ENCODE measurements around the gene CSGALNACT2.

GRCh38 chr10:43173120-43173519 lies 34.9 kb downstream of the CSGALNACT2 start:
- TF ChIP-seq POLR2A (IDR thresholded peaks at IDR 0.05): no peak
- TF ChIP-seq, protein P1, sequence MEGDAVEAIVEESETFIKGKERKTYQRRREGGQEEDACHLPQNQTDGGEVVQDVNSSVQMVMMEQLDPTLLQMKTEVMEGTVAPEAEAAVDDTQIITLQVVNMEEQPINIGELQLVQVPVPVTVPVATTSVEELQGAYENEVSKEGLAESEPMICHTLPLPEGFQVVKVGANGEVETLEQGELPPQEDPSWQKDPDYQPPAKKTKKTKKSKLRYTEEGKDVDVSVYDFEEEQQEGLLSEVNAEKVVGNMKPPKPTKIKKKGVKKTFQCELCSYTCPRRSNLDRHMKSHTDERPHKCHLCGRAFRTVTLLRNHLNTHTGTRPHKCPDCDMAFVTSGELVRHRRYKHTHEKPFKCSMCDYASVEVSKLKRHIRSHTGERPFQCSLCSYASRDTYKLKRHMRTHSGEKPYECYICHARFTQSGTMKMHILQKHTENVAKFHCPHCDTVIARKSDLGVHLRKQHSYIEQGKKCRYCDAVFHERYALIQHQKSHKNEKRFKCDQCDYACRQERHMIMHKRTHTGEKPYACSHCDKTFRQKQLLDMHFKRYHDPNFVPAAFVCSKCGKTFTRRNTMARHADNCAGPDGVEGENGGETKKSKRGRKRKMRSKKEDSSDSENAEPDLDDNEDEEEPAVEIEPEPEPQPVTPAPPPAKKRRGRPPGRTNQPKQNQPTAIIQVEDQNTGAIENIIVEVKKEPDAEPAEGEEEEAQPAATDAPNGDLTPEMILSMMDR (IDR thresholded peaks at IDR 0.05): no peak
